GM18870 (cell line): ENCODE data around the gene SLC12A2.

ENCODE experiments used
- ATAC-seq: cut with Tn5 transposase; IDR thresholded peaks from one replicate; pipeline ENCODE4 v1.9.1; 2021; ENCODE audit warnings: moderate library complexity; ENCODE audit not compliant: unreplicated experiment

Gene SLC12A2

GRCh38 chr5:128220841-128221240 lies 137.3 kb downstream of the SLC12A2 start:
- no peak for ATAC-seq

DNA sequence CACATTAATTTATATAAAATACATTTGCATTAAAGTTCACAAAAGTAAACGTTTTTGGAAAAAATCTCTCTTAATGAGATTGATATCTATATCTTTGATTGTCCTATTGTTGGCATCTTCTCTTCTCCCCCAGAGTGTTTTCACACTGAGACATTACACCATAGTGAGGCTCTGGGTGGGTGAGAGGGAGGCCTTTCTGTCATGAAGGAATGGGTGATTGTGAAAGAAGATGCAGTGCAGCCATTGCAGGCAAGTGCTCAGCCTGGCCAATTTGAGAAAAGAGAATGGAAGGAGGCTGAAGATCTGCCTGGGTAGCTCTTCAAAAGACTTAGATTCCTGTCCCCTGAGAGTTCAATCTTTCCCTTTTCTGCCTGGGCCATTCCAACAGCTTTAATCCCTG lies 140.8 kb downstream of the SLC12A2 start:
- no peak for ATAC-seq

DNA sequence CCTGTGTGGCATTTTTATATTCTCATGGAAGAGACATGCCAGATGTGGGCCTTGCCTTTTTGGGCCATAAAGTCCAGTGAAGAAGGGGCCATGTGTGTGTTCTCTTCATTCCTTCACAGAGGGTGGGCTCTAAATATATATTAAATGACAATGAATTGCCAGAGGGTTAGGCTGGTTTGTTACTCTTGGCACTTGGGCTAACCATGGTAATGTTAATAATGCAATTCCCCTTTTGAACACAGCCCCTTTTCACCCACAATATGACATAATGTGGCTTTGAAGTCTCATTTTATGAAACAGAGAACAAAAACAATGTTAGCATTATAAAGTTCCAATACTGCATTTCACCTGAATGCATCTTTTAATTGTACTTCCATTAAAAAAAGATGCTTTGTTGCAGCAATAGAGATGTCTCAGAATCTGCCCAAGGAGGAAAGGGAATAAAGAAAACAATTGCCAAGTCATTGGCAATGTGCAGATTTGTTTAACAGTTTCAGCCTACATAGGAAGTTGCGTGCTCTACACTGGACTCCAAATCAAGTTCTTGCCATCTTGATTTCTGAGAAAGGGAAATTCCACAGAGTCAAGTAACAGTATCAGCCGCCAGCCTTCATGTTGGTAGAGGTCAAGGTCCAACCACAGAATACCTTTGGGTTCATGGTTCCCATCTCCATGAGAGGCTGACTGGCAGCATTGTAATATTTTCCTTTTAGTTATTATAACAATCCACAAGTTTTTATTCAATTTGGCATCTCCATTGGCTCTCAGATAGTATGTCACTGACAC lies 141.9 kb downstream of the SLC12A2 start:
- ATAC-seq, result no peak

DNA sequence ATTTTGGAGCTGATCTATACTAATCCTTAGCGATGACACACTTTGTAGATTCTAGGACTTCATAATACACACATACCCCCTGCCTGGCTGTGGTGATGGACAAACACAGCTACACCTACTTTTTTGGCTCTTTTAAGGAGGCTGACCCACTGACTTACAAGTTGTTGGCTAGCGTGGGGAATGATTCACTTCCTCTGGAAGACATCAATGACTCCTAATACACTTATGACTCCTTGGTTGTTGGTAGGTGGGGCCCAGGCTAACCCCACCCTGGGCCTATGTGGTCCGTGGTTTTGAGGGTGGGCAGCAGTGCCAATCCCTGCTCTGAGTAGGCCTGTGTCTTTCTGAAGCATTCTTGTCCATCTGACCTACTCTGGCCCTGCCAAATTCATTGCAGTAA lies 144.4 kb downstream of the SLC12A2 start:
- no peak for ATAC-seq

DNA sequence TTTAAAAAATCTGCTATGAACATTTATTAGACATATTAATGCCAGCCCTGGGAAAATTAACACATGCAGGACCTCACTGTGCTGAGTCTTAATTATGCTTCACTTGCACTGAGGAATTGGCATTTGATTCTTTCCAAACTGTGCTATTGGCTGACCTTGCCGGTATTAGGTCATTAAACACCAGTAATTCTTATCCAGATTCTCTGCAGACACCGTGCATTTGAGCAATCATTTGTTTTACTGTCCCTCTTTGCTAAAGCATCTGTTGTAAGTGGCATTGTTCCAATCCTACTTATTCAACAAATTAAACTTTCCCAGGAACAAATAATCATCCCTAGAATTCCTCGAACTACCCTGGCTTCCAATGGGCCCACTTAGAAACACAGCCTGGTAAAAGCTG lies 145.0 kb downstream of the SLC12A2 start:
- no peak for ATAC-seq

DNA sequence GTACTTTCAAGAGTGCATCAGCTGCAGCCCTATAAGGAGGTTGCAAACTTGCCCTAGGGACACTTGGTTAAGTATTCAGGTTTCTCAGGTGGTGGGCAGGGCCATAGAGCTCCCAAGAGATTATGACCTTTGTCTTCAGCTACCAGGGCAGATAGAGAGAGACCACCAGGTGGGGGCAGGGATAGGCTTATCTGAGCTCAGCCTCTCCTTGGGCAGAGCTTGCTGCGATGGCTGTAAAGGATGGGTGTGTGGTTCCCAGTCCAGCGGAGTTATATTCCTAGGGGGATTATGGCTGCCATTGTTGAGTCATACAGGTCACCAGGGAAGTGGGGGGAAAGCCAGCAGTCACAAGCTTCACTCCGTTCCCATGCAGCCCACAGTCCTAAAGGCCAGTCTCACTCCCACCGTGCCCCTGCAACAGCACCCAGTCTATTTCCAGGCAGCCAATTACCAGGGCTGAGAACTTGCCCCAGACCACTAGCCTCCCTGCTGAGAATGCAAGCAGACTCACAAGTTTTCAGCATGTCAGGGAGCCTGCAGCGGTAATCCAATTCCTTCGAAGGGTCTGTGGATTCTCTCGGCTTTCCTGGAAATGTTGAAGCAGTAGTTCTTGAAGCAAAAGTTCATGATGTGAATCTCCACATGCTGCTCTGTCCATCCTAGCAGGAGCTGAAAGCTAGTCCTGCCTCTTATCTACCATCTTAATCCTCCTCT lies 151.5 kb downstream of the SLC12A2 start:
- no peak for ATAC-seq

- no peak for ATAC-seq
Measured at GRCh38 chr5:128236334-128236733, 152.8 kb downstream of the SLC12A2 start.

GRCh38 chr5:128237000-128237399 lies 153.4 kb downstream of the SLC12A2 start:
- ATAC-seq, result peak; percentile 59

DNA sequence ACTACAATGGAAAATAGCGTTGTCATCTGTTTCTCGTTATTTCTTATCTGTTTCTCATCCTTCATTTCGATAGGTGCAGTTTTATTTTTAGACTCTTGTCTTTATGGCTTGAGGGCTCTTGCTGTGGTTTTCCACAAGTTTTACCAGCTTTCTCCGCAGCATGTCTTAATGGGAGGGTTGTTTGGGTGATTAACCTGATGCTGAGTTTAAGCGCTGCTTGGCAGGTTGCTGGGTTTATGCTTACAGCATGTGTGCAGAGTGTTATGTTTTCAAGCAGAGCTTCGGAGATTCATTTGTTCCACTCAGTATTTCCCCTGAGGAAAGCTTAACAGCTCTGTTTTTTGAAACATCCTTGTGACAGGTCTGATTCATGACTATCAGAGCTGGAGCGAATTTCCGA lies 154.0 kb downstream of the SLC12A2 start:
- no peak for ATAC-seq
